ENCODE results near the gene MTERF1. TPM values are rescaled to one million over a fixed set of nuclear protein-coding genes. Genes with fewer than 3 reads are reported as not detected.

MTERF1 gene
- total and polyA plus RNA-seq, 2 of the 13 experiments (the other 11 are each of a cell fraction or from before 2014, with no cell fraction given), result 5.5 to 19.3 TPM

GRCh38 chr7:91880413-91881241, at the start of gene MTERF1 (continued):
- TF ChIP-seq, protein P1, sequence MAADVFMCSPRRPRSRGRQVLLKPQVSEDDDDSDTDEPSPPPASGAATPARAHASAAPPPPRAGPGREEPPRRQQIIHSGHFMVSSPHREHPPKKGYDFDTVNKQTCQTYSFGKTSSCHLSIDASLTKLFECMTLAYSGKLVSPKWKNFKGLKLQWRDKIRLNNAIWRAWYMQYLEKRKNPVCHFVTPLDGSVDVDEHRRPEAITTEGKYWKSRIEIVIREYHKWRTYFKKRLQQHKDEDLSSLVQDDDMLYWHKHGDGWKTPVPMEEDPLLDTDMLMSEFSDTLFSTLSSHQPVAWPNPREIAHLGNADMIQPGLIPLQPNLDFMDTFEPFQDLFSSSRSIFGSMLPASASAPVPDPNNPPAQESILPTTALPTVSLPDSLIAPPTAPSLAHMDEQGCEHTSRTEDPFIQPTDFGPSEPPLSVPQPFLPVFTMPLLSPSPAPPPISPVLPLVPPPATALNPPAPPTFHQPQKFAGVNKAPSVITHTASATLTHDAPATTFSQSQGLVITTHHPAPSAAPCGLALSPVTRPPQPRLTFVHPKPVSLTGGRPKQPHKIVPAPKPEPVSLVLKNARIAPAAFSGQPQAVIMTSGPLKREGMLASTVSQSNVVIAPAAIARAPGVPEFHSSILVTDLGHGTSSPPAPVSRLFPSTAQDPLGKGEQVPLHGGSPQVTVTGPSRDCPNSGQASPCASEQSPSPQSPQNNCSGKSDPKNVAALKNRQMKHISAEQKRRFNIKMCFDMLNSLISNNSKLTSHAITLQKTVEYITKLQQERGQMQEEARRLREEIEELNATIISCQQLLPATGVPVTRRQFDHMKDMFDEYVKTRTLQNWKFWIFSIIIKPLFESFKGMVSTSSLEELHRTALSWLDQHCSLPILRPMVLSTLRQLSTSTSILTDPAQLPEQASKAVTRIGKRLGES (CRISPR knock-in tag; IDR thresholded peaks at IDR 0.05; ENCODE audit: borderline replicate concordance), result no peak; the same call in 1 of the 2 replicates
- no peak for TF ChIP-seq MAFG (CRISPR knock-in tag; IDR thresholded peaks at IDR 0.05)
- 0 out of 2 replicates have a peak, but pooled peaks have one; percentile 46 for TF ChIP-seq ZNF512 (CRISPR knock-in tag; IDR thresholded peaks at IDR 0.05)
- TF ChIP-seq TEF (CRISPR knock-in tag; IDR thresholded peaks at IDR 0.05), result no peak
- TF ChIP-seq KDM6A (CRISPR knock-in tag; IDR thresholded peaks at IDR 0.05; ENCODE audit: low read depth), result no peak
- TF ChIP-seq ZNF205 (CRISPR knock-in tag; IDR thresholded peaks at IDR 0.05), result peak; percentile 86
- TF ChIP-seq ARNTL (CRISPR knock-in tag; IDR thresholded peaks at IDR 0.05), result no peak
- TF ChIP-seq ZNF839 (CRISPR knock-in tag; IDR thresholded peaks at IDR 0.05; ENCODE audit: borderline replicate concordance), result peak; percentile 91
- TF ChIP-seq HDAC2 (CRISPR knock-in tag; IDR thresholded peaks at IDR 0.05), result peak; percentile 80
- 0 out of 2 replicates have a peak, but pooled peaks have one; percentile 31 for TF ChIP-seq SIX4 (CRISPR knock-in tag; IDR thresholded peaks at IDR 0.05)
- TF ChIP-seq ZNF143 (CRISPR knock-in tag; IDR thresholded peaks at IDR 0.05), result no peak
- peak; percentile 65; the same call in 1 of the 2 replicates for TF ChIP-seq ZFP36L1 (CRISPR knock-in tag; IDR thresholded peaks at IDR 0.05)
- TF ChIP-seq ZNF7 (CRISPR knock-in tag; IDR thresholded peaks at IDR 0.05), result no peak
- peak; percentile 85; the same call in 1 of the 2 replicates for TF ChIP-seq ZNF564 (CRISPR knock-in tag; IDR thresholded peaks at IDR 0.05)
- TF ChIP-seq HHEX (CRISPR knock-in tag; IDR thresholded peaks at IDR 0.05), result peak; percentile 24; the same call in 1 of the 2 replicates
- TF ChIP-seq ZNF138 (CRISPR knock-in tag; IDR thresholded peaks at IDR 0.05; ENCODE audit: low read depth), result 0 out of 2 replicates have a peak, but pooled peaks have one; percentile 53
- TF ChIP-seq RXRA (CRISPR knock-in tag; IDR thresholded peaks at IDR 0.05), result peak; percentile 55; the same call in 1 of the 2 replicates
- TF ChIP-seq DNMT3B (CRISPR knock-in tag; conservative IDR thresholded peaks at IDR 0.05), result 0 out of 2 replicates have a peak, but pooled peaks have one; percentile 61
- TF ChIP-seq, protein P2, sequence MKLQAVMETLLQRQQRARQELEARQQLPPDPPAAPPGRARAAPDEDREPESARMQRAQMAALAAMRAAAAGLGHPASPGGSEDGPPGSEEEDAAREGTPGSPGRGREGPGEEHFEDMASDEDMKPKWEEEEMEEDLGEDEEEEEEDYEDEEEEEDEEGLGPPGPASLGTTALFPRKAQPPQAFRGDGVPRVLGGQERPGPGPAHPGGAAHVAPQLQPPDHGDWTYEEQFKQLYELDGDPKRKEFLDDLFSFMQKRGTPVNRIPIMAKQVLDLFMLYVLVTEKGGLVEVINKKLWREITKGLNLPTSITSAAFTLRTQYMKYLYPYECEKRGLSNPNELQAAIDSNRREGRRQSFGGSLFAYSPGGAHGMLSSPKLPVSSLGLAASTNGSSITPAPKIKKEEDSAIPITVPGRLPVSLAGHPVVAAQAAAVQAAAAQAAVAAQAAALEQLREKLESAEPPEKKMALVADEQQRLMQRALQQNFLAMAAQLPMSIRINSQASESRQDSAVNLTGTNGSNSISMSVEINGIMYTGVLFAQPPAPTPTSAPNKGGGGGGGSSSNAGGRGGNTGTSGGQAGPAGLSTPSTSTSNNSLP (IDR thresholded peaks at IDR 0.05; ENCODE audit: low read depth, low read length), result peak; percentile 29; the same call in 1 of the 2 replicates
- no peak for TF ChIP-seq HNRNPK (IDR thresholded peaks at IDR 0.05; ENCODE audit: low read depth, low read length, poor library complexity, severe bottlenecking)
- TF ChIP-seq FOXP4 (CRISPR knock-in tag; IDR thresholded peaks at IDR 0.05), result peak; percentile 51
